Fibroblast of villous mesenchyme (primary cell): ENCODE results near the gene CIB4. TPM values are rescaled to one million over a fixed set of nuclear protein-coding genes. Genes with fewer than 3 reads are reported as not detected.

Experiments
- DNase-seq: peaks from one replicate; pipeline ENCODE4 v3.0.0-alpha.2; 2010; ENCODE audit warnings: low read depth
- H3K4me3 ChIP-seq: 2 replicates; pipeline ENCODE4 v1.5.1; 2011; ENCODE audit warnings: low read depth, mild to moderate bottlenecking, low read length
- total RNA-seq: library from RNA; depleted of rRNA; stranded (reverse); fragments of >200 nt; gene quantifications from 2 replicates; pipeline ENCODE4 v1.2.3, GENCODE V29; 2012
- TF ChIP-seq, protein P1 (sequence below): IDR thresholded peaks from 2 replicates; pipeline ENCODE4 v1.5.1; 2012; ENCODE audit warnings: low read depth, mild to moderate bottlenecking, low read length; ENCODE audit not compliant: insufficient read depth

Gene CIB4
- total RNA-seq, 1 donor: not detected

DNA sequence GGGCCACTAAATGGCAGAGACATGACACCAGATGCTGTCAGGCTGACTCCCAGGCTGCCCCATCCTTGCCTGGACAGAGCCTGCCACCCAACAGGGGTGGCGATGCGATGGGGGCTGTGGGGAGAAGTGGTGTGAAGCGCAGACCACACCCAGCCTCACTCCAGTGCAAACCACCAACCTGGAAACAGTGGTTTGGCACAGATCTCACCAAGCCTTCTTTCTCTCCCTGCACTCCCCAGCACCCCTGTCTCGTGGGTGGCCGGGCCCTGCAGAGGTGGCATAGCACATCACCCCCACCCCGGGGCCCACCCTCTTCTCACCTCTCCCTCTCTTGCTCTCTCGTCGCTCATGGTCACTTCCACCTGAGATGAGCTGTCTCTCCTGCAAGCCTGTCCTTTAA, 32.6 kb downstream of the CIB4 start:
- no peak overlapping the region for H3K4me3 ChIP-seq
- no peak for DNase-seq
- TF ChIP-seq, protein P1, sequence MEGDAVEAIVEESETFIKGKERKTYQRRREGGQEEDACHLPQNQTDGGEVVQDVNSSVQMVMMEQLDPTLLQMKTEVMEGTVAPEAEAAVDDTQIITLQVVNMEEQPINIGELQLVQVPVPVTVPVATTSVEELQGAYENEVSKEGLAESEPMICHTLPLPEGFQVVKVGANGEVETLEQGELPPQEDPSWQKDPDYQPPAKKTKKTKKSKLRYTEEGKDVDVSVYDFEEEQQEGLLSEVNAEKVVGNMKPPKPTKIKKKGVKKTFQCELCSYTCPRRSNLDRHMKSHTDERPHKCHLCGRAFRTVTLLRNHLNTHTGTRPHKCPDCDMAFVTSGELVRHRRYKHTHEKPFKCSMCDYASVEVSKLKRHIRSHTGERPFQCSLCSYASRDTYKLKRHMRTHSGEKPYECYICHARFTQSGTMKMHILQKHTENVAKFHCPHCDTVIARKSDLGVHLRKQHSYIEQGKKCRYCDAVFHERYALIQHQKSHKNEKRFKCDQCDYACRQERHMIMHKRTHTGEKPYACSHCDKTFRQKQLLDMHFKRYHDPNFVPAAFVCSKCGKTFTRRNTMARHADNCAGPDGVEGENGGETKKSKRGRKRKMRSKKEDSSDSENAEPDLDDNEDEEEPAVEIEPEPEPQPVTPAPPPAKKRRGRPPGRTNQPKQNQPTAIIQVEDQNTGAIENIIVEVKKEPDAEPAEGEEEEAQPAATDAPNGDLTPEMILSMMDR: no peak

DNA sequence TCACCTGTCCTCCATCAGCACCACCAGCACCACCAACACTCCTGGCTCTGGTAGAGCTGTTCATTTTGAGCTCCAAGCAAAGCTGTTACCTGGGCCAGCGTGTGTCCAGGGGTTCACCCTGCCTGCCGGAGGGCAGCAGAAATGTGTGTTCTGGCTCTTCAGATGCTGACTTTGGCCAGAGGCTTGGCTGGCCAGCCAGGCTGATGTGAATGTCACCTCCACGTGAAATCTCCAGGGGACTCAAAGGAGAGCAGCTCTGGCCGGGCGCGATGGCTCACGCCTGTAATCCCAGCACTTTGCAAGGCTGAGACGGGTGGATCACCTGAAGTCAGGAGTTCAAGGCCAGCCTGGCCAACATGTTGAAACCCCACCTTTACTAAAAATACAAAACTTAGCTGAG, 33.5 kb downstream of the CIB4 start:
- TF ChIP-seq, protein P1: no peak
- no peak overlapping the region for H3K4me3 ChIP-seq
- no peak for DNase-seq

DNA sequence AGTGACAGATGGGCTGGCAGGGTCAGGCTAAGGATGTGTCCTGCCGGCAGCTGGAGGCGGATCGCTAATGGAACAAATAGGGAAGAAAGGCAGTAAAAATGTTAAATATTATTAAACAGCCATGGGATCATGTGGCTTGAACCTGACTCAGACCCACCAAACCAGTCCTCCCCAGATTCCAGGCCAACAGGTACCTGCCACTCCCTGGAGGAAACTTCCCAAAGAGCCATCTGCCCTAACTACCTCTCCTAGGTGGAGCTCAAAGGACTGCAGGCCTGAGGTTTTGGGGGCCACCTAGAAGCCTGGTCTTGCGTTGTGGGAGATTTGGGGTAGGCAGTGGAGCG, 34.3 kb downstream of the CIB4 start:
- no peak for DNase-seq
- TF ChIP-seq, protein P1: no peak
- no peak overlapping the region for H3K4me3 ChIP-seq

DNA sequence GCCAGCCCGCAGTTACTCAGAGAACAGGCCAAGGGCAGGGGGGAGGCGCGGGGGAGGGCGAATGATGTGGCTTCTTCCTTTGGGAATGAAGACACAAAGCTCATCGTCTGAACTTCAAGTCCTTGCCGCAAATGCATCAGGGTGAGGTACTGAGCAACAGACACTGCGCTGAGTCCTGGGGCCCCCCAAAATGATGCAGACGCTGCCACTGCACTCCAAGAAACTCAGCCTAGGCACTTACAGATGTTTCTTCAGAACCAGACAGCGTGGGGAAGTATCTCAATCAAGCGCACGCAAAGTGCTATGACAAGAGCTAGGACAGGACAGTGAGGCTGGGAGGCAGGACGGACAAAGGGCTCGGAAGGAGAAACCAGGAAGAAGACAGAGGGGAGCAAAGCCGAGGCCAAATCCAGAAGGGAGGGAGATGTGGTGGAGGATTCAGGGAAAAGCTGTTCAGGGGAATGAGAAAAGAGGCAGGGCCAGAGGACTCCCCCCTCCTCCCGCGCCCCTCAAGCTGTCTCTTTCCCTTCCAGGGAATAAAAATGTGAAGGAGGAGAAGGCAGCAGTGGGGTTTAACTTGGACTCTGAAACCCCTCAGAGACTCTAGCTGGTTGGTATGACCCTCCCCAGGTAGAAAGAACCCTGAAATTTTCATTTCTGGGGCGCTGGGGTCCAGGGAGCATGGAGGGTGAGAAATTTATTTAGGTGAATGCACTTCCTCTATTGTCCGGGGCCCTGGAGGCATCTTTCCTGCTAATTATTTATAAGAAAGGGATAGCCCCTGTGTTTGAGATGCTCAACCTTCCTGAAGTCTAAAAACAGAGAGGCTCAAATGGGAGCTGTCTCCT, 34.9 kb downstream of the CIB4 start:
- H3K4me3 ChIP-seq: no peak overlapping the region
- TF ChIP-seq, protein P1: no peak
- DNase-seq: no peak

GRCh38 chr2:26605195-26605998, 35.8 kb downstream of the CIB4 start:
- peak; percentile 58 for DNase-seq
- TF ChIP-seq, protein P1: peak; percentile 89
- H3K4me3 ChIP-seq: no peak overlapping the region

DNA sequence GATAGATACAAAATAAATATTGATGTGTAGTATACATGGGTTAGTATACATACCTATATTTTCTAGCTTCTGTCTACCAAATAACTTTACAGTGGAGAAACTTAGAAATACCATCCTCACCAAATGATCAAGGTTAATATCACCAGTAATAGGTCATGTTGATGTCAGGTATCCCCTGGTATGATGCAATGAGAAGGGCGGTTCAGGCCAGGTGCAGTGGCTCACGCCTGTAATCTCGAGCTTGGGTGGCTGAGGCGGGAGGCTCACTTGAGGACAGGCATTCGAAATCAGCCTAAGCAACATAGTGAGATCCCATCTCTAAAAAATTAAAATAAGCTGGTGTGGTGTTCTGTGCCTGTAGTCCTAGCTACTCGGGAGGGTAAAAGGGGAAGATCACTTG, 38.6 kb downstream of the CIB4 start:
- no peak for DNase-seq
- TF ChIP-seq, protein P1: no peak
- H3K4me3 ChIP-seq: no peak overlapping the region
